Measurements from ENCODE around the gene EIF4E1B. TPM values are rescaled to one million over a fixed set of nuclear protein-coding genes. Genes with fewer than 3 reads are reported as not detected.

EIF4E1B gene
- total RNA-seq, 4 donors from 2014 or later = not detected

- no peak for ATAC-seq
- H3K27me3 ChIP-seq = peaks cover 100% of the 10 kb centered on the region
- H3K4me3 ChIP-seq = no peak overlapping the region
- TF ChIP-seq POLR2A (IDR thresholded peaks at IDR 0.05) (no peak), EP300 (IDR thresholded peaks at IDR 0.05) (no peak), POLR2AphosphoS5 (IDR thresholded peaks at IDR 0.05) (no peak), CTCF (IDR thresholded peaks at IDR 0.05) (no peak)
- H3K36me3 ChIP-seq = no peaks in the 10 kb centered on the region
- H3K9me3 ChIP-seq = peaks cover 0 to 6% (median 0%) of the 10 kb centered on the region in 3 donors
- 90% methylated on average over 8 of the region's 10 CpGs; no CpG with 5 or more reads in 1 of the 2 donors for WGBS, 2 donors (ENCODE audit: low coverage in 1 of 2)
- H3K4me1 ChIP-seq = no peaks in the 10 kb centered on the region
- no peak overlapping the region for H3K27ac ChIP-seq
Observed at GRCh38 chr5:176694146-176694545, 63.7 kb downstream of the EIF4E1B start.

GRCh38 chr5:176694631-176695030, 64.2 kb downstream of the EIF4E1B start:
- peaks cover 100% of the 10 kb centered on the region for H3K27me3 ChIP-seq
- H3K4me3 ChIP-seq = no peak overlapping the region
- no peaks in the 10 kb centered on the region for H3K36me3 ChIP-seq
- no CpG with 5 or more reads among the region's 9 CpGs for WGBS, 2 donors (ENCODE audit: low coverage in 1 of 2)
- H3K9me3 ChIP-seq = peaks cover 0 to 6% (median 0%) of the 10 kb centered on the region in 3 donors
- TF ChIP-seq POLR2AphosphoS5 (IDR thresholded peaks at IDR 0.05) = no peak
- no peak for TF ChIP-seq CTCF (IDR thresholded peaks at IDR 0.05)
- no peak for TF ChIP-seq POLR2A (IDR thresholded peaks at IDR 0.05)
- no peak for TF ChIP-seq EP300 (IDR thresholded peaks at IDR 0.05)
- no peak overlapping the region for H3K27ac ChIP-seq
- no peak for ATAC-seq
- H3K4me1 ChIP-seq = no peaks in the 10 kb centered on the region

- WGBS, 2 donors (ENCODE audit: low coverage in 1 of 2) = 47 to 78% methylated on average over 1 to 8 of the region's 8 CpGs
- Histone ChIP-seq H3K9me3 (peaks cover 0 to 6% (median 0%) of the 10 kb centered on the region in 3 donors), H3K27me3 (peaks cover 100% of the 10 kb centered on the region), H3K36me3 (no peaks in the 10 kb centered on the region), H3K27ac (no peak overlapping the region), H3K4me3 (no peak overlapping the region), H3K4me1 (no peaks in the 10 kb centered on the region)
- ATAC-seq = no peak
- no peak for TF ChIP-seq EP300 (IDR thresholded peaks at IDR 0.05)
- no peak for TF ChIP-seq POLR2A (IDR thresholded peaks at IDR 0.05)
- TF ChIP-seq CTCF (IDR thresholded peaks at IDR 0.05) = no peak
- no peak for TF ChIP-seq POLR2AphosphoS5 (IDR thresholded peaks at IDR 0.05)
Observed at GRCh38 chr5:176695073-176695472, 64.6 kb downstream of the EIF4E1B start.

Small RNA genes within 50 kb of the gene (small RNA-seq; reads per million reads assigned to genes)
- 0 reads per million in 4 donors for gene MIR4281

Other genes starting within 250 kb of the EIF4E1B start
- 10 to 100 TPM in 3 of 4 donors, 1 to 10 TPM in 1; 9.1 to 22.3 (median 14.3) TPM for gene NOP16, start 242.1 kb upstream of the EIF4E1B start, total RNA-seq
- 100 to 1,000 TPM in 3 of 4 donors, 10 to 100 TPM in 1; 87.1 to 190 (median 157) TPM for gene HIGD2A, start 241.9 kb upstream of the EIF4E1B start, total RNA-seq
- 100 to 1,000 TPM; 222 to 285 (median 240) TPM for gene CLTB, start 214.1 kb upstream of the EIF4E1B start, total RNA-seq
- gene FAF2, start 182.3 kb upstream of the EIF4E1B start, total RNA-seq = 10 to 100 TPM; 25.3 to 27.7 (median 25.5) TPM
- gene RNF44, start 93.3 kb upstream of the EIF4E1B start, total RNA-seq = 10 to 100 TPM in 3 of 4 donors, 1 to 10 TPM in 1; 8.9 to 15.9 (median 12.4) TPM
- under 1 TPM in 1 of 4 donors, not detected in 3; 0.15 TPM for gene CDHR2, start 81.3 kb upstream of the EIF4E1B start, total RNA-seq
- gene GPRIN1, start 20.5 kb upstream of the EIF4E1B start, total RNA-seq = 1 to 10 TPM in 1 of 4 donors, under 1 TPM in 3; 0.16 to 1.1 (median 0.63) TPM
- gene SNCB, start 141 bp upstream of the EIF4E1B start, total RNA-seq = not detected
- 10 to 100 TPM; 11.0 to 20.2 (median 15.4) TPM for gene TSPAN17, start 16.8 kb downstream of the EIF4E1B start, total RNA-seq
- gene UNC5A, start 179.9 kb downstream of the EIF4E1B start, total RNA-seq = under 1 TPM in 1 of 4 donors, not detected in 3; 0.27 TPM